GM21447 (cell line): ENCODE measurements around the gene CD96.
"Not testable (repeated sequence)": the region's sequence is repeated elsewhere in the genome, so short reads cannot be mapped to it uniquely, and the experiment has no call there.

ENCODE experiments used
- ATAC-seq: cut with Tn5 transposase; IDR thresholded peaks from one replicate; pipeline ENCODE4 v1.9.1; 2021; ENCODE audit not compliant: unreplicated experiment

Gene CD96, protein sequence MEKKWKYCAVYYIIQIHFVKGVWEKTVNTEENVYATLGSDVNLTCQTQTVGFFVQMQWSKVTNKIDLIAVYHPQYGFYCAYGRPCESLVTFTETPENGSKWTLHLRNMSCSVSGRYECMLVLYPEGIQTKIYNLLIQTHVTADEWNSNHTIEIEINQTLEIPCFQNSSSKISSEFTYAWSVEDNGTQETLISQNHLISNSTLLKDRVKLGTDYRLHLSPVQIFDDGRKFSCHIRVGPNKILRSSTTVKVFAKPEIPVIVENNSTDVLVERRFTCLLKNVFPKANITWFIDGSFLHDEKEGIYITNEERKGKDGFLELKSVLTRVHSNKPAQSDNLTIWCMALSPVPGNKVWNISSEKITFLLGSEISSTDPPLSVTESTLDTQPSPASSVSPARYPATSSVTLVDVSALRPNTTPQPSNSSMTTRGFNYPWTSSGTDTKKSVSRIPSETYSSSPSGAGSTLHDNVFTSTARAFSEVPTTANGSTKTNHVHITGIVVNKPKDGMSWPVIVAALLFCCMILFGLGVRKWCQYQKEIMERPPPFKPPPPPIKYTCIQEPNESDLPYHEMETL

GRCh38 chr3:111541911-111542483 is at the start of gene CD96:
TSS of gene CD96 (plus strand) at chr3:111542197. CDS start at chr3:111542249, 52 bp downstream.
- ATAC-seq, result peak; percentile 41

DNA sequence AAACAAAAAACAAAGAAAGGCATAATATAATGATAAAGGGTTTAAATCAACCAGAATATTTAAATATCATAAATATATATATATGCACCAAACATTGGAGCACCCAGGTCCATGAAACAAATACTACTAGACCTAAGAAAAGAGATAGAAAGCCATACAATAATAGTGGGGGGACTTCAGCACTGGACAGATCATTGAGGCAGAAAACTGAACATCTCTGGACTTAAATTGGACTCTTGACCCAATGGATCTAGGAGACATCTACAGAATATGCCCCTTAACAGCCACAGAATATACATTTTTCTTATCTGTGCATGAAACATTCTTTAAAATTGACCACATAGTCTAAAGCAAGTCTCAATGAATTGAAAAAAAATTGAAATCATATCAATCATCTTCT is 48.7 kb upstream of the CD96 start:
- ATAC-seq, result no peak

DNA sequence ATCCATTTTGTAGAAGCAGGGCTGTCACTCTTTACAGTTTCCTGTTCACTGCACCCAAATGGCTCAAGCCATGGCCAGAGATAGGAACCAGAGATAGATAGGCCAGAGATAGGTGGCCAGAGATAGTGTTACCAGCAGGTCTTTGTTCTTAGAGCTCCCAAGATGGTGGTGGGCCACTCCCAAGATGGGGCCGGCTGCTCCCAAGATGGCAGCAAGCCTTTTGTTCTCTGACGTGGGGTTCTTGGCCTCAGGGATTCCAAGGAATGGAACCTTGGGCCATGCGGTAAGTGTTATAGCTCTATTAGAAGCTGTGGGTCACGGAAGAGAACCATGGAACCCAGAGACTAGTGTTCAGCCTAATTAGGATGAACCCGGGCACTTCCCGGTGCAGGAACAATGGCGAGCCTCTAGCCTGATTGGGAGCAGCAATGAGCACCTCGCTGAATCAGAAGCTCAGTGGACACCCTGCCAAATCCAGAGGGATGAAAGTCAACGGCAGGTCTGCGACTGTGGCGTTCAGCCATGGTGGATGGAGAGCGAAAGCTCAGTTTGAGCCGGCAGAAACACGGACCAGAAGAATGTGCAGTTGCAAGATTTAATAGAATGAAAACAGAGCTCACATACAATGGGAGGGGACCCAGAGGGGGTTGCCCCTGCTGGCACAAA is 45.0 kb upstream of the CD96 start:
- no peak for ATAC-seq

GRCh38 chr3:111498022-111498421 is 44.0 kb upstream of the CD96 start:
- ATAC-seq, result no peak

DNA sequence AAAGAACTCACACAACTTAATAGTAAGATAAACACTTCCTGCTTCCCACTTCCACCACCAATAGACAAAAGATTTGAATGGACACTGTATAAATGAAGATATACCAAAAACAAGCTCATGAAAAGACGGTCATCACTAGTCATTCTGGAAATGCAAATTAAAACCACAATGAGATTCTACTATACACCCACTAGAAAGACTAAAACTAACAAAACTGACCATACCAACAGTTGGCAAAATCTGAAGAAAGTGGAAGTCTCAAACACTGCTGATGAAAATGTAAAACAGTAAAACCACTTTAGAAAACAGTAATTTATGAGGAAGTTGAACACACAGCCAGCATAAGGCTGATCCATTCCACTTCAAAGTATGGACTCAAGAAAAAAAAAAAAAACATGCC is 35.6 kb upstream of the CD96 start:
- peak; percentile 75 for ATAC-seq

DNA sequence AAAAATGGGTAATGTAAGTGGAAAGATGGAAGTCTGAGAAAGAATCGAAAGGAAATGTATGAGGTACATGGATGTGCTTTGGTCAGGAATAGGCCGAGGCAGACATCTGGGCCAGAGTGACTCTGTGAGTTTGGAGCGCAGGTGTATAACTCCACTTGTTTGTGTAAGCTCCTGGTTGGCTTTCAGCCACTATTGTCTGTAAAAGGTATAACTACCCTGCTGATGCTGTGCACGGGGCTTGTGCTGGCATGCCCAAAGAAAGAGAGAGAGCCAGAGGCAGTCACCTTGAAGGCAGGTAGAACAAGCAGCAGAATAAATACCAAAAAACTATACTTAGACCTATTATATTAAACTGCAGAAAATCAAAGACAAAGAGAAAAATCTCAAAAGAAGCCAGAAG is 32.7 kb upstream of the CD96 start:
- no peak for ATAC-seq

DNA sequence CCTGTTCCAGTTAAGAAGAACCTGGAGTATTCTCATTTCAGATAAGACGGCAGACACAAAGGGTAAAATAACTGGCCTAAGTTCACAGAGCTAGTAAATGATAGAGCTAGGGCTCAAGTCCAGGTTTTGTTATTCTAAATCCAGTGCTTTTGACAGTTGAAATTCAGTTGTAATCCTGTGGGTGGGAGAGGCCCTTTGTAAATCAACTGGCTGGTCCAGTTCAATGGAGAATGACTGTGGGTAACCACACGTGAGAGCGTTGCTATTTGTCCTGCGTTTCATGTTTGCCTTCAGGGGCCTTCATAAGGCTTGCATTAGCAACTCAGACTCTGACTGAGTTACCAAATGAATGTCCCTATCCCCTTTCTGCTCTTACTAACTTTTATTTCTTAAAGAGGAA is 24.2 kb upstream of the CD96 start:
- no peak for ATAC-seq

DNA sequence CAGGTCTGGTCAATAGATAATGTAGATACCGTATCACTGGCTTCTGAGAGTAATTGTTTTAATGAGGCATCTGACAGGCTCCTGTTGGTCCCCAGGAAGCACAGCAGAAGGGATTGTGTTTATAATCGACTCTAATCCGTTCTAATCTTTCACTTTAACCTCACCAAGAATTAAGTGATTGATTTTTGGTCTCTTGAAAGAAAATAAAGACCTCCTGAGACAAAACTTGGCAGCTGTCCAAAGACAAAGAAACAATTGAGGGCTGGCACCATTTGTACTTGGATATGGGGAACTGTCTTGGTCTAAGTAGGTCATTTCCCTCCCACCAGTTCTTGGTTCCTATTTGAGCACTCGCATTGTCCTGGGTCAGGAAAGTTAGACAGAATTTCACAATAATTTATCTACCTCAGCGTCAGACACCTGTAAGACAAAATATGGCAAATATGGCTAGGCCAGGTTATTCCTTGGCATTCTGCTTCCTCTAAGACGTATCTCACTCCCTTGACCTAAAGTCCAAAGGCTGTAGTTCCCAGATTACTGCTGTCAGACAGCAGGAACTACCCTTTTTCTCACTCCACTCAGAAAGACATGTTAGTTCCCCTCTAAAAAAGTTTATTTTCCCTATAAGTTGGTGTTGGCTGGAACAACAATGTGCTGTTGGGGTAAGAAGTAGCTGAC is 22.7 kb upstream of the CD96 start:
- ATAC-seq, result no peak

DNA sequence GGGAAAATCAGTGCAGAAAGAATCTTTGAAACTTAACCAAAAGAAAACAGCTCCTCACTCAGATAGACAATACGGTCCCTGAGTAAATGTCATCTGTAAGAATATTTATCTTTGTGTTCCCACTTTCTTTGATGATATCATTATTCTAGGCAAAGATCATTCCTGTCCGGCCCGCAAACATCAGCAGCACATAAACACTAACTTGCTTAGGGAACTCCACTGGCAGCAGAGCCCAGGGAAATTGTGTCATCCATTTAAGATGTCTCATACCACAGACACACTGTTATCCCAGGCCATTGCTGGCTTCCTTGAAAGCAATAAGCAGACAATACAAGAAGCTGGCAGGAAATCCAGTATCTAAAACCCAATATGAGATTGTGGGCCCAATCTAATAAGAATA is 20.1 kb upstream of the CD96 start:
- ATAC-seq, result no peak

DNA sequence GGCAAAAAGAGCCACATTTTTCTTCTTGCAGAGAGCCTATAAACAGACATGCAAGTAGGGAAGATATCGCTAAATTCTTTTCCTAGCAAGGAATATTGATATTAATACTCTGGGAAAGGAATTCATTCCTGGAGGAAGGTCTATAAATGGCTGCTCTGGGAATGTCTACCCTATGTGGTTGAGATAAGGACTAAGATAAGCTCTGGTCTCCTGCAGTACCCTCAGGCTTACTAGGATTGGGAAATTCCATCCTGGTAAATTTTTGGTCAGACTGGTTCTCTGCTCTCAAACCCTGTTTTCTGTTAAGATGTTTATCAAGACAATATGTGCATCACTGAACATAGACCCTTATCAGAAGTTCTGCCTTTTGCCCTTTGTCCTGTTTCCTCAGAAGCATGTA is 17.5 kb upstream of the CD96 start:
- not testable (repeated sequence) for ATAC-seq

- no peak for ATAC-seq
Observed at GRCh38 chr3:111531446-111531845, 10.6 kb upstream of the CD96 start.

DNA sequence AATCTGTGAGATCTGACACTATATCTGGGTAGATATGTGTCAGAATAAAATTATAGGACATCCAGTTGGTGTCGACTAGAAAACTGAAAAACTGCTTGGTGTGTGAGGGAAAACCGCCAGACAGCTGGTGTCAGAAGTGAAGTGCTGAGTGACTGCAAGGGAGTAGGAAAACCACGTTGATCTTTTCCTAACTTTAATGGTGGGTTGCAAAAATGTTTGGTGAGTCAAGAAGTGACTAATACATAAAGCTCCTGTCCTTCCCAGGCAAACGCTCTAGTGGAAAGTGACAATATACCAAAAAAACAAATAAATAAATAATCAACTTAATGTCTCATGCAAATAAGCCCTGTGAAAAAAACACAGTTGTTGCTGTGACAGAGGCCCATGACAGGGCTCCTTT is 7.3 kb upstream of the CD96 start:
- no peak for ATAC-seq

- no peak for ATAC-seq
Observed at GRCh38 chr3:111538111-111538510, 3.9 kb upstream of the CD96 start.

DNA sequence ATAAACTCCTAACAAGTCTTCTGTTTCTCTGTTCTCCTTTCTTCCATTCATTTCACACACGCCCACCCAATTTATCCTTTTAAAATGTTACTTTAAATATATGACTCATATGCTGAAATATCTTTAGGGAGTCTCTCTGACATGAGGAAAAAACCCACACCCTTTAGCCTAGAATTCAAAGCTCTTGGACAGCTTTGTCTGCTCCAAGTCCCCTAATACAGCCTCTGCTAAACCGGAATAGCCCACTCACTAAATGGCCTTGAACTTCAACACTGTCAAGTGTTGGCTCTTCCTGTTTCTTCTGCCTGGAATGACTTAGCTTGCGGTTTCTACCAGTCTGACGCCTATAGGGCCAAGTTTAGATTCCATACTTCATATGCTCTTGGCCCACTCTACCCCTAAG is 3.3 kb upstream of the CD96 start:
- ATAC-seq, result peak; percentile 33

GRCh38 chr3:111539351-111540331 is 2.4 kb upstream of the CD96 start:
- ATAC-seq, result peak; percentile 71

GRCh38 chr3:111541391-111541790 is 606 bp upstream of the CD96 start:
- no peak for ATAC-seq

- ATAC-seq, result no peak
Observed at GRCh38 chr3:111542611-111543300, 759 bp downstream of the CD96 start.

GRCh38 chr3:111545349-111545748 is 3.4 kb downstream of the CD96 start:
- ATAC-seq, result no peak

DNA sequence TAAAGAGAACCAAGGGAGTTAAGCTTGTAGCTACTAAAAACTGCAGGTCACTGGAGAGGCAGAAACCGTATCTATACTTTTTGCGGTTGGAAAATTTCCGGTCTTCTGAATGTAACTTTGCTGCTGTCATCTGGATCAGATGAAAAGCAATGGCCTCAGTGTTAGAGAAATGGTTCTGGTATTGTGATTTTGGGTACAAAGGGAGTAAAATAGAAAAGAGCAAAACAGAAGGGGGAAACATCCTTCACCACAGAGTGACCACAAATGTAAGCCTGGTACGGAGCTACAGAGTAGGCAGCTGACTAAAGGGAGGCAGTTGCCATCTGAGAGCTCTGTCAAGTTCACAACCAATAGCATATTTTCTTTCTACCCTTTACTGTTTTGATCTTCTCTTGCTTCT is 5.6 kb downstream of the CD96 start:
- ATAC-seq, result peak; percentile 88

DNA sequence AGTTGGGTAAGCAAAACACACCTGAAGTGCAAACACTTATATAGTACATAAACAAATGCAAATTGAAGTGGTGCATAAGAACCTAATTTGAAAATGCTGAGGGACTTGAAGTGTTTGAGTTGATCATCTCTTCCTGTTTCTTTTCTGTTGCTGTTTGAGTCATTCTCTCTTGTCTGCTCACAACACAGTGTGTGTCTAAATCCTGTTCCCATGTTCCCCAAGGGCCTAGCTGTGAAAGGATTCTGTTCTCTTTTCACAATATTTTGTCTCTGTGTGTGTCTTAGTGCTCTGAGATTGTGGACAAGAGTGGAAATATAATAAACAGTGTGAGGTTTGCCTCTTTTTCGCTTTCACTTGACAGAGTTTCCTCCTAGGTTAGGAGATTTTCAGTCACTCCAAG is 6.1 kb downstream of the CD96 start:
- peak; percentile 63 for ATAC-seq
